GM13976 (cell line): ENCODE data around the gene PTPRG.

Experiments used
- DNase-seq: peaks from one replicate; pipeline ENCODE4 v3.0.0; 2012; ENCODE audit warnings: low spot score
- in situ Hi-C: fragments of 300-500 bp; cut with MboI; formaldehyde crosslinking; loops from one replicate; pipeline ENCODE4 v1.12.0; 2022; ENCODE audit warnings: low sequenced_read_pairs, mixed read lengths, inconsistent platforms; ENCODE audit not compliant: unreplicated experiment
- TF ChIP-seq, protein P1 (sequence below): IDR thresholded peaks from 2 replicates; pipeline ENCODE4 v1.5.1; 2012; ENCODE audit warnings: borderline replicate concordance, mild to moderate bottlenecking; ENCODE audit not compliant: insufficient read depth; ENCODE audit errors: extremely low read depth, missing control alignments, control extremely low read depth

The PTPRG gene

DNA sequence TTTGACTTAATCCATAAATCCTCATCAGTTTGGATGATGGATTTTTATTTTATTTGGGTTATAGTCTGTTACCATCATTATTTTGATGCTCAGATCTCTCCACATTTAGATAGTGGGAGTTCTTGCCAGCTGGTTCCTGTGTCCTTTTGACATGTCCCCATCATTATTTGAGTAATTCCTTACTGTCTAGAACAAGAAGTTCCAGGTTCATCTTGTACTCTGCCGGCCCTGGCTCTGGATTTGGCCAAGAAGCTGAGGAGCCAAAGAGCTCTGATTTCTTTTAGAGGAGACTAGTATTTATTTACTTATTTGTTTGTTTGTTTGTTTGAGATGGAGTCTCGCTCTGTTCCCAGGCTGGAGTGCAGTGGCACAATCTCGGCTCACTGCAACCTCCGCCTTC lies 54.3 kb downstream of the PTPRG start:
- DNase-seq = no peak
- TF ChIP-seq, protein P1, sequence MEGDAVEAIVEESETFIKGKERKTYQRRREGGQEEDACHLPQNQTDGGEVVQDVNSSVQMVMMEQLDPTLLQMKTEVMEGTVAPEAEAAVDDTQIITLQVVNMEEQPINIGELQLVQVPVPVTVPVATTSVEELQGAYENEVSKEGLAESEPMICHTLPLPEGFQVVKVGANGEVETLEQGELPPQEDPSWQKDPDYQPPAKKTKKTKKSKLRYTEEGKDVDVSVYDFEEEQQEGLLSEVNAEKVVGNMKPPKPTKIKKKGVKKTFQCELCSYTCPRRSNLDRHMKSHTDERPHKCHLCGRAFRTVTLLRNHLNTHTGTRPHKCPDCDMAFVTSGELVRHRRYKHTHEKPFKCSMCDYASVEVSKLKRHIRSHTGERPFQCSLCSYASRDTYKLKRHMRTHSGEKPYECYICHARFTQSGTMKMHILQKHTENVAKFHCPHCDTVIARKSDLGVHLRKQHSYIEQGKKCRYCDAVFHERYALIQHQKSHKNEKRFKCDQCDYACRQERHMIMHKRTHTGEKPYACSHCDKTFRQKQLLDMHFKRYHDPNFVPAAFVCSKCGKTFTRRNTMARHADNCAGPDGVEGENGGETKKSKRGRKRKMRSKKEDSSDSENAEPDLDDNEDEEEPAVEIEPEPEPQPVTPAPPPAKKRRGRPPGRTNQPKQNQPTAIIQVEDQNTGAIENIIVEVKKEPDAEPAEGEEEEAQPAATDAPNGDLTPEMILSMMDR = no peak
- in situ Hi-C loops = no loop called here

DNA sequence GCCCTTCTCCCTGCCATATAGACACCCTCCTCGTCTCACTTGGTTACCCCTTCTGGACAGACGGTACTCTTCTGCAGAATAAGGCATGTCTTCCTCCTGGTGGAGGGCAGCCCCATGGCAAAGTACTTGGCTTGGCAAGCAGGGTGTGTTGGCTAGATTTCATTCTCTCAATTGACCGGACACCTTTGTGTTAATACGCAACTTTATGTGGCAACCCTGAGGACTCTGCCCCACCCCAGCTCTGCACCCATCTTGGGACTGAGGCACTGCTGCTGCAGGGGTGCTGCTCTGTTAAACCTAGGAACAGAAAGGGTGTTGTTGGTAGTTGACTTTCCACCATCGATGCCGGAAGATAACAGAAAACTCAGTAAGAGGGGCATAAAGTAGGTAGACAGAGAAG lies 55.2 kb downstream of the PTPRG start:
- in situ Hi-C loops = no loop called here
- TF ChIP-seq, protein P1 = no peak
- DNase-seq = no peak

DNA sequence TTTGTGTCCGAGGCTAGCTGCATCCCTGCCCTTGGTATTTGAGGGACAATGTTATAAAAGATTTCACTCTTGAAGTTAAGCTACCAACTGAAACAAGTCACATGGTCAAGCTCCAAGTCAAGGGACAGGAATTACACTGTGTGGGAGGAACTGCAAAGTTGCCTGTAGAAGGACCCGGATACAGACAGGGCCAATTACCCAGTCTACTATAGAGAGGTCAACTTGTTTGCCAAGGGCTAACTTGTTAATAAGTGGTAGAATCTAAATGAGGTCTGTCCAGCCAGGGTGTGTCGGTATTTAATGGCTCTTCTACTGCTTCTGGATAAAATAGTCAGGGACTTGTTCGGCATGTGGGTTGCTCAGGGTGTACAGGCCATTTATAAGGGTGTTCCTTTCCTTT lies 55.7 kb downstream of the PTPRG start:
- TF ChIP-seq, protein P1 = no peak
- in situ Hi-C loops = no loop called here
- no peak for DNase-seq

DNA sequence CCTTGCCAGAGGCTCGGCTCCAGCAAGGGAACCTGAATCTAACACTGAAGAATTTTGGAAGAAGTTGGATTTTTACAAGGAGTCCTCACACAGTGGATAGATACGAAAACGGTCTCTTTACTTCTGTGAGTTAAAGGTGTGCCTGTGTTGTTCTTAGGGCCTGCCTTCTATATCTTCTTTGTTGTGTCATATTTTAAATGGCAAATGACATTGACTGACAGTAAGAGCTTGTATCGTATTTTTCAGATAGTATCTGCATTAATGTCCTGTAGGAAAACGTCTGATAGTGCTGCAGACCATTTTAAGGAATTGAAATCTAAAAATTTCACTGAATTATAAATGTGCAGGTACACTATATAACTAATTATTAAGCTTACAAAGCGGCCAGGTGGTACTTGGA lies 56.3 kb downstream of the PTPRG start:
- DNase-seq = no peak
- in situ Hi-C loops = no loop called here
- TF ChIP-seq, protein P1 = no peak

DNA sequence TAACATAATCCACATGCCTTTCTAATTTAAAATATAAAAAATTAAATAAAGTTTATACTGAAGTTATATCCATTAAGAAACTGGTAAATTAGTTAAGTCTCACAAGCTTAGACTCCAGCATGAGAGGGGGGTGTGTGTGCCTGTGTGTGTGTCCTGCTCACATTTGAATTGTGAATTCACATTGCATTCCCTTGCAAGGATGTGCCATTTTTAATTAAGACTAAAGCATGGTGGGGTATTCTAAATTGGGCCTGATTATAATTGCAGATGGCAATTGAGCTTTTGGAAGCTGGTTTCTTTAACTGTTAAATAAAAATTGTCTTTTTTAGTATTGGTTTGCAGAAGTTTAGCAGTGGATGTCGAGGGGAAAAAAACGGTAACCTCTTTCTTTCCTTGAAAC lies 56.9 kb downstream of the PTPRG start:
- TF ChIP-seq, protein P1 = no peak
- DNase-seq = no peak
- in situ Hi-C loops = no loop called here

DNA sequence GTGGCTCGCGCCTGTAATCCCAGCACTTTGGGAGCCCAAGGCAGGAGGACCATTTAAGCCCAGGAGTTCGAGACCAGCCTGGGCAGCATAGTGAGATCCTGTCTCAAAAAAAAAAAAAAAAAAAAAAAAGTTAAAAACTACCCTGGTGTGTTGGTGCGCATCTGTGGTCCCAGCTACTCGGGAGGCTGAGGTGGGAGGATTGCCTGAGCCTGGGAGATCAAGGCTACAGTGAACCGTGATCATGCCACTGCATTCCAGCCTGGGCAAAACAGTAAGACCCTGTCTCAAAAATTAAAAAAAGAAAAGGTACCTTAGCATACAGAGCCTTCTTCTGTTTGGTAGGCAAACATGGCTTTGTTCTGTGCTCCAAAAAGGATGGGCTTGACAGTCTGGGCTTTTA lies 57.5 kb downstream of the PTPRG start:
- TF ChIP-seq, protein P1 = no peak
- DNase-seq = no peak
- in situ Hi-C loops = no loop called here

DNA sequence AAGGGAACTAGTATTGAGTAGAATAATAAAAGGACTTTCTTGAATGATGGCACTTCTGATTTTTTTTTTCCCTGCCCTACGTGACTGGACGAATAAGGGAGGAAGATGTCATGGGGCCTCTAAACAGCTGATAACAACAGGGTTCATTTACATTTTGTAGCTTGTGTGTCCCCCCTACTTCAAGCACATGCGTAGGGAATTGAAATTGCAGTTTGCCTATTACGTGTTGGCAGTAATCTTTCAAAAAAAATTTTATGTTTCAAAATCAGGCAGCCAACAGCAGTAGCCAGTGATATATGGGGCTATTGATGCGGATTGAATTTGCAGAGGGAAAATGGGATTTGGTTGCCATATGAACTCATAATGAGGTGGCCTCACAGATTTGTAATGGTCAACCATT lies 58.7 kb downstream of the PTPRG start:
- no peak for DNase-seq
- TF ChIP-seq, protein P1 = no peak
- in situ Hi-C loops = no loop called here
